H9 (cell line): ENCODE data around the gene SLC9A4. TPM values are rescaled to one million over a fixed set of nuclear protein-coding genes. Genes with fewer than 3 reads are reported as not detected.

Source experiments
- DNase-seq: peaks from one replicate; pipeline ENCODE4 v3.0.0-alpha.2; 2017
- H2AFZ ChIP-seq: one replicate; pipeline ENCODE4 v1.6.1; 2013; ENCODE audit warnings: mild to moderate bottlenecking, low read length, control low read depth, moderate library complexity
- H2AK5ac ChIP-seq: 2 replicates; pipeline ENCODE4 v1.6.1; 2013; ENCODE audit warnings: low read length, control low read depth, mixed read lengths; ENCODE audit not compliant: insufficient read length
- H2BK120ac ChIP-seq: one replicate; pipeline ENCODE4 v1.6.1; 2013; ENCODE audit warnings: low read depth, mild to moderate bottlenecking, low read length, control low read depth, inconsistent platforms; ENCODE audit not compliant: poor library complexity, severe bottlenecking
- H2BK12ac ChIP-seq: 2 replicates; pipeline ENCODE4 v1.6.1; 2013; ENCODE audit warnings: low read length, control low read depth, mixed read lengths, low read depth; ENCODE audit not compliant: insufficient read length
- H2BK15ac ChIP-seq: 2 replicates; pipeline ENCODE4 v1.6.1; 2013; ENCODE audit warnings: low read depth, low read length, control low read depth
- H2BK20ac ChIP-seq: one replicate; pipeline ENCODE4 v1.6.1; 2013; ENCODE audit warnings: low read depth, mild to moderate bottlenecking, low read length, control low read depth, inconsistent platforms; ENCODE audit not compliant: poor library complexity, severe bottlenecking
- H2BK5ac ChIP-seq: 2 replicates; pipeline ENCODE4 v1.6.1; 2013; ENCODE audit warnings: low read length, control low read depth, mixed read lengths; ENCODE audit not compliant: insufficient read length
- H3K14ac ChIP-seq: 2 replicates; pipeline ENCODE4 v1.6.1; 2013; ENCODE audit warnings: low read length, control low read depth; ENCODE audit not compliant: insufficient read depth
- H3K18ac ChIP-seq: 2 replicates; pipeline ENCODE4 v1.6.1; 2013; ENCODE audit warnings: low read depth, mild to moderate bottlenecking, mixed read lengths, low read length, control low read depth; ENCODE audit not compliant: insufficient read length
- H3K23ac ChIP-seq: 2 replicates; pipeline ENCODE4 v1.6.1; 2013; ENCODE audit warnings: low read length, control low read depth, mixed read lengths, low read depth; ENCODE audit not compliant: insufficient read length
- H3K23me2 ChIP-seq: 2 replicates; pipeline ENCODE4 v1.6.1; 2013; ENCODE audit warnings: low read depth, mild to moderate bottlenecking, mixed read lengths, low read length, control low read depth; ENCODE audit not compliant: insufficient read length, poor library complexity, severe bottlenecking
- H3K27ac ChIP-seq: 2 replicates; pipeline ENCODE4 v1.5.1; 2013; ENCODE audit warnings: low read length, control low read depth, mixed read lengths, low read depth; ENCODE audit not compliant: insufficient read length
- H3K27me3 ChIP-seq: 2 replicates; pipeline ENCODE4 v1.6.1; 2013; ENCODE audit warnings: low read length, control low read depth, inconsistent platforms; ENCODE audit not compliant: insufficient read depth
- H3K4ac ChIP-seq: 2 replicates; pipeline ENCODE4 v1.6.1; 2013; ENCODE audit warnings: low read depth, mild to moderate bottlenecking, control low read depth, inconsistent platforms, low read length, moderate library complexity
- H3K4me1 ChIP-seq: 2 replicates; pipeline ENCODE4 v1.6.1; 2013; ENCODE audit warnings: low read length, control low read depth, inconsistent platforms; ENCODE audit not compliant: insufficient read depth
- H3K4me2 ChIP-seq: 2 replicates; pipeline ENCODE4 v1.6.1; 2013; ENCODE audit warnings: low read length, control low read depth, mixed read lengths; ENCODE audit not compliant: insufficient read length, insufficient read depth
- H3K56ac ChIP-seq: 2 replicates; pipeline ENCODE4 v1.6.1; 2013; ENCODE audit warnings: low read depth, mild to moderate bottlenecking, mixed read lengths, low read length, control low read depth; ENCODE audit not compliant: insufficient read length
- H3K79me1 ChIP-seq: 2 replicates; pipeline ENCODE4 v1.6.1; 2013; ENCODE audit warnings: low read depth, mild to moderate bottlenecking, moderate library complexity, low read length, control low read depth, inconsistent platforms; ENCODE audit not compliant: insufficient read depth, poor library complexity, severe bottlenecking
- H3K79me2 ChIP-seq: 2 replicates; pipeline ENCODE4 v1.6.1; 2013; ENCODE audit warnings: low read length, control low read depth, inconsistent platforms; ENCODE audit not compliant: insufficient read depth
- H3K9ac ChIP-seq: 2 replicates; pipeline ENCODE4 v1.6.1; 2013; ENCODE audit warnings: low read length, control low read depth, mixed read lengths; ENCODE audit not compliant: insufficient read length; ENCODE audit errors: extremely low read depth
- H3K9me3 ChIP-seq: one replicate; pipeline ENCODE4 v1.6.1; 2013; ENCODE audit warnings: low read depth, low read length, inconsistent platforms; ENCODE audit not compliant: control insufficient read depth
- H3T11ph ChIP-seq: one replicate; pipeline ENCODE4 v1.6.1; 2013; ENCODE audit warnings: mild to moderate bottlenecking, low read length, control low read depth, inconsistent platforms
- H4K20me1 ChIP-seq: one replicate; pipeline ENCODE4 v1.6.1; 2013; ENCODE audit not compliant: control insufficient read depth, insufficient read length, insufficient read depth
- H4K5ac ChIP-seq: 2 replicates; pipeline ENCODE4 v1.6.1; 2013; ENCODE audit warnings: low read depth, mild to moderate bottlenecking, mixed read lengths, low read length, control low read depth; ENCODE audit not compliant: insufficient read length
- H4K8ac ChIP-seq: replicated peaks from 2 replicates; pipeline ENCODE4 v1.6.1; 2013; ENCODE audit warnings: low read length, control low read depth, mixed read lengths, low read depth; ENCODE audit not compliant: insufficient read length
- H4K91ac ChIP-seq: 2 replicates; pipeline ENCODE4 v1.6.1; 2013; ENCODE audit warnings: low read depth, mild to moderate bottlenecking, moderate library complexity, mixed read lengths, low read length, control low read depth; ENCODE audit not compliant: insufficient read length
- H3K27ac Mint-ChIP-seq, 3 experiments: 2 replicates in 2 of 3; 3 replicates in 1 of 3; pipeline ENCODE4 v1.8.0; 2020 to 2021; ENCODE audit warnings: mixed read lengths in 3 of 3, mild to moderate bottlenecking in 1 of 3, moderate library complexity in 1 of 3
- H3K27me3 Mint-ChIP-seq: 2 replicates; pipeline ENCODE4 v1.8.0; 2021; ENCODE audit warnings: low read depth, mild to moderate bottlenecking, moderate library complexity, mixed read lengths
- H3K36me3 Mint-ChIP-seq, 3 experiments: 2 replicates in 2 of 3; 3 replicates in 1 of 3; pipeline ENCODE4 v1.8.0; 2020 to 2021; ENCODE audit warnings: low read depth in 3 of 3, mixed read lengths in 3 of 3; ENCODE audit not compliant: insufficient read depth in 1 of 3
- H3K4me1 Mint-ChIP-seq, 2 experiments: 2 replicates each; pipeline ENCODE4 v1.8.0; 2020; ENCODE audit warnings: mixed read lengths in 2 of 2
- H3K4me3 Mint-ChIP-seq, 2 experiments: 2 replicates in 1 of 2; 3 replicates in 1 of 2; pipeline ENCODE4 v1.8.0; 2020 to 2021; ENCODE audit warnings: mild to moderate bottlenecking in 2 of 2, mixed read lengths in 2 of 2, moderate library complexity in 1 of 2
- H3K9me3 Mint-ChIP-seq, 2 experiments: 2 replicates in 1 of 2; 3 replicates in 1 of 2; pipeline ENCODE4 v1.8.0; 2020; ENCODE audit warnings: mild to moderate bottlenecking in 2 of 2, mixed read lengths in 2 of 2, moderate library complexity in 1 of 2
- CTCF ChIP-seq: fragments of 200-600 bp; sonication (generic); conservative IDR thresholded peaks from 3 replicates; pipeline ENCODE4 v1.8.0; 2021; ENCODE audit warnings: antibody characterized with exemption, mild to moderate bottlenecking
- WGBS: extraction: QIAGEN DNeasy Blood & Tissue Kit; methylation state at CpG from one replicate; pipeline ENCODE4 v1.1.7; 2013; ENCODE audit warnings: missing lambda C conversion rate, low lambda C conversion rate, mixed read lengths; ENCODE audit not compliant: insufficient read length; ENCODE audit errors: extremely low coverage; 5-methylcytosine and 5-hydroxymethylcytosine counted together
- total RNA-seq: library from RNA; stranded (reverse); gene quantifications from 2 replicates; pipeline ENCODE4 v1.2.1, GENCODE V29; 2021

SLC9A4 gene
- total RNA-seq, 1 experiment from 2014 or later = not detected

GRCh38 chr2:102550151-102550550 is 77.1 kb downstream of the SLC9A4 start:
- peaks cover 10 to 11% of the 10 kb centered on the region in 2 experiments; a peak in 4 of 5 replicates for H3K9me3 Mint-ChIP-seq
- DNase-seq = no peak
- Histone ChIP-seq H3K4me1 (no peaks in the 10 kb centered on the region), H3T11ph (no peak overlapping the region), H3K79me2 (no peaks in the 10 kb centered on the region), H2BK5ac (no peak overlapping the region), H3K56ac (no peak overlapping the region), H4K20me1 (no peaks in the 10 kb centered on the region), H3K4me2 (no peak overlapping the region), H3K9me3 (no peaks in the 10 kb centered on the region), H4K8ac (no peak overlapping the region), H3K4ac (no peak overlapping the region), H3K9ac (no peak overlapping the region), H4K5ac (no peak overlapping the region), H2BK12ac (no peak overlapping the region), H3K23ac (no peak overlapping the region), H3K18ac (no peak overlapping the region), H3K27me3 (no peaks in the 10 kb centered on the region; the same call in 1 of the 2 replicates), H2BK20ac (no peak overlapping the region), H2BK120ac (no peak overlapping the region), H3K79me1 (no peaks in the 10 kb centered on the region), H3K23me2 (no peaks in the 10 kb centered on the region), H4K91ac (no peak overlapping the region), H2AK5ac (no peak overlapping the region), H3K27ac (no peak overlapping the region), H2BK15ac (no peak overlapping the region), H3K14ac (no peak overlapping the region), H2AFZ (no peak overlapping the region)
- peaks cover 0 to 4% (median 2%) of the 10 kb centered on the region in 3 experiments; a peak in 3 of 7 replicates for H3K36me3 Mint-ChIP-seq
- no peak overlapping the region for H3K4me3 Mint-ChIP-seq
- H3K27me3 Mint-ChIP-seq = no peaks in the 10 kb centered on the region; the same call in none of the 2 replicates
- no peak overlapping the region for H3K27ac Mint-ChIP-seq
- WGBS = no CpG with 5 or more reads among the region's 2 CpGs
- H3K4me1 Mint-ChIP-seq = no peaks in the 10 kb centered on the region
- TF ChIP-seq CTCF = no peak
